IMR-90 (cell line): Measurements from ENCODE around the gene EIF1. TPM values are rescaled to one million over a fixed set of nuclear protein-coding genes. Genes with fewer than 3 reads are reported as not detected.
A peak's percentile ranks its signal among the peaks of the same experiment; 100 is the strongest.

ENCODE experiments used
- ATAC-seq: fragments of 200-7000 bp; cut with Tn5 transposase; 2 replicates; pipeline ENCODE4 v1.9.1; 2020; ENCODE audit warnings: low read depth, mild to moderate bottlenecking, moderate library complexity
- BruUV-seq: library from RNA; stranded (reverse); fragments of 400-500 nt; replicated peaks from 2 replicates; lab custom pipeline; 2021; lab: Mats Ljungman, UMichigan
- CTCF ChIA-PET: fragments of 300-600 bp; formaldehyde crosslinking; extraction: SDS; loops from one replicate; lab custom pipeline; 2021; ENCODE audit warnings: antibody characterized with exemption; lab: Yijun Ruan, JAX
- POLR2A ChIA-PET: fragments of 300-600 bp; sonication (Branson Sonifier 250); formaldehyde crosslinking; loops from one replicate; lab custom pipeline; 2022; ENCODE audit warnings: antibody characterized with exemption; ENCODE audit not compliant: unreplicated experiment; lab: Charles Lee
- DNase-seq: peaks from one replicate; pipeline ENCODE4 v3.0.0; 2013
- H2AFZ ChIP-seq: replicated peaks from 2 replicates; pipeline ENCODE3; 2013; ENCODE audit warnings: low read length, mild to moderate bottlenecking; ENCODE audit not compliant: poor library complexity
- H2AK5ac ChIP-seq: 2 replicates; pipeline ENCODE4 v1.6.1; 2013; ENCODE audit warnings: low read depth, low read length, inconsistent platforms
- H2AK9ac ChIP-seq: replicated peaks from 2 replicates; pipeline ENCODE3; 2013; ENCODE audit warnings: mild to moderate bottlenecking, low read depth, low read length, moderate library complexity; ENCODE audit not compliant: poor library complexity
- H2BK120ac ChIP-seq: 2 replicates; pipeline ENCODE4 v1.6.1; 2013; ENCODE audit warnings: low read depth, low read length, inconsistent platforms
- H2BK15ac ChIP-seq: 3 replicates; pipeline ENCODE4 v1.6.1; 2013; ENCODE audit warnings: low read depth, low read length, inconsistent platforms
- H2BK20ac ChIP-seq: 2 replicates; pipeline ENCODE4 v1.6.1; 2013; ENCODE audit warnings: low read depth, mild to moderate bottlenecking, inconsistent platforms, low read length, moderate library complexity
- H2BK5ac ChIP-seq: 2 replicates; pipeline ENCODE4 v1.6.1; 2013; ENCODE audit warnings: mild to moderate bottlenecking, low read depth, low read length, inconsistent platforms; ENCODE audit not compliant: poor library complexity, severe bottlenecking
- H3K14ac ChIP-seq: replicated peaks from 2 replicates; pipeline ENCODE4 v1.6.1; 2013; ENCODE audit warnings: low read depth, low read length, inconsistent platforms
- H3K18ac ChIP-seq: 2 replicates; pipeline ENCODE4 v1.6.1; 2013; ENCODE audit warnings: low read depth, low read length, control low read depth
- H3K23ac ChIP-seq: 2 replicates; pipeline ENCODE4 v1.6.1; 2013; ENCODE audit warnings: low read depth, low read length, inconsistent platforms
- H3K27ac ChIP-seq: 2 replicates; pipeline ENCODE4 v1.5.1; 2013; ENCODE audit warnings: mild to moderate bottlenecking, control low read depth, low read length; ENCODE audit not compliant: insufficient read depth
- H3K27me3 ChIP-seq: 2 replicates; pipeline ENCODE4 v1.6.1; 2013; ENCODE audit warnings: low read length; ENCODE audit not compliant: control insufficient read depth, insufficient read depth
- H3K36me3 ChIP-seq: 2 replicates; pipeline ENCODE4 v1.6.1; 2013; ENCODE audit warnings: low read length, mixed read lengths; ENCODE audit not compliant: control insufficient read depth, insufficient read depth
- H3K4ac ChIP-seq: 2 replicates; pipeline ENCODE4 v1.6.1; 2013; ENCODE audit warnings: low read depth, low read length, inconsistent platforms
- H3K4me1 ChIP-seq: 2 replicates; pipeline ENCODE4 v1.6.1; 2013; ENCODE audit warnings: low read length, mixed read lengths; ENCODE audit not compliant: control insufficient read depth, insufficient read depth
- H3K4me2 ChIP-seq: 2 replicates; pipeline ENCODE4 v1.6.1; 2013; ENCODE audit warnings: low read depth, mild to moderate bottlenecking, control low read depth, low read length, moderate library complexity
- H3K4me3 ChIP-seq: 2 replicates; pipeline ENCODE4 v1.5.1; 2013; ENCODE audit warnings: low read depth, mild to moderate bottlenecking, control low read depth, low read length, moderate library complexity; ENCODE audit not compliant: insufficient read depth
- H3K56ac ChIP-seq: 2 replicates; pipeline ENCODE4 v1.6.1; 2013; ENCODE audit warnings: low read length, inconsistent platforms; ENCODE audit not compliant: insufficient read depth; ENCODE audit errors: extremely low read depth
- H3K79me1 ChIP-seq, 2 experiments: 2 replicates each; pipeline ENCODE4 v1.6.1; 2013; ENCODE audit warnings: low read length in 2 of 2, inconsistent platforms in 1 of 2, low read depth in 1 of 2
- H3K9ac ChIP-seq: 2 replicates; pipeline ENCODE4 v1.6.1; 2013; ENCODE audit warnings: low read depth, low read length, control low read depth
- H3K9me1 ChIP-seq: 2 replicates; pipeline ENCODE4 v1.6.1; 2013; ENCODE audit warnings: low read length, inconsistent platforms; ENCODE audit not compliant: insufficient read depth
- H3K9me3 ChIP-seq: 2 replicates; pipeline ENCODE4 v1.6.1; 2013; ENCODE audit warnings: low read length; ENCODE audit not compliant: control insufficient read depth, insufficient read depth
- H4K20me1 ChIP-seq: 2 replicates; pipeline ENCODE4 v1.6.1; 2013; ENCODE audit warnings: low read length, inconsistent platforms; ENCODE audit not compliant: insufficient read depth
- H4K5ac ChIP-seq: 2 replicates; pipeline ENCODE4 v1.6.1; 2013; ENCODE audit warnings: mild to moderate bottlenecking, low read depth, low read length, control low read depth
- H4K8ac ChIP-seq, 2 experiments: 2 replicates each; pipeline ENCODE4 v1.6.1; 2013; ENCODE audit warnings: low read depth in 2 of 2, low read length in 2 of 2, control low read depth in 1 of 2, inconsistent platforms in 1 of 2
- H4K91ac ChIP-seq: 2 replicates; pipeline ENCODE4 v1.6.1; 2013; ENCODE audit warnings: low read depth, low read length, inconsistent platforms; ENCODE audit not compliant: insufficient read depth
- CHD1 ChIP-seq: IDR thresholded peaks from 2 replicates; pipeline ENCODE4 v1.6.1; 2012; ENCODE audit warnings: low read depth, low read length, improper control_type of control experiment
- POLR2A ChIP-seq: IDR thresholded peaks from 2 replicates; pipeline ENCODE4 v1.6.1; 2012; ENCODE audit warnings: mild to moderate bottlenecking, low read depth, low read length
- RAD21 ChIP-seq: IDR thresholded peaks from 2 replicates; pipeline ENCODE4 v1.6.1; 2012; ENCODE audit warnings: low read length, improper control_type of control experiment
- SMC3 ChIP-seq: fragments of 150-350 bp; IDR thresholded peaks from 2 replicates; pipeline ENCODE4 v1.6.1; 2016; ENCODE audit warnings: low read depth, mild to moderate bottlenecking, antibody characterized with exemption, low read length, moderate library complexity
- WGBS, 2 experiments: methylation state at CpG; one replicate each; pipeline versions ENCODE4 v1.1.5 to v1.1.7; 2013; ENCODE audit warnings: missing lambda C conversion rate in 2 of 2; ENCODE audit not compliant: insufficient read length in 1 of 2; ENCODE audit errors: extremely low coverage in 2 of 2; 5-methylcytosine and 5-hydroxymethylcytosine counted together
- dilution Hi-C: fragments of 300-500 bp; cut with HindIII; formaldehyde crosslinking; loops from one replicate; pipeline ENCODE4 v1.14.3; 2018; ENCODE audit warnings: low sequenced_read_pairs; ENCODE audit not compliant: unreplicated experiment
- in situ Hi-C: fragments of 300-500 bp; cut with MboI; formaldehyde crosslinking; loops from 3 replicates; pipeline ENCODE4 v1.14.3; 2019; ENCODE audit warnings: low sequenced_read_pairs, inconsistent platforms, mixed read lengths
- intact Hi-C: fragments of 100-400 bp; cut with micrococcal nuclease; formaldehyde crosslinking; loops from 2 replicates; pipeline ENCODE4 v1.10.0; 2022
- polyA plus RNA-seq, 3 experiments: library from polyadenylated mRNA; depleted of rRNA; stranded (reverse); fragments of >200 nt; gene quantifications; 2 replicates each; pipeline ENCODE4 v1.2.3, GENCODE V29; 2012; ENCODE audit warnings: low replicate concordance in 1 of 3
- total RNA-seq: library from RNA; depleted of rRNA; stranded (reverse); fragments of >200 nt; gene quantifications from 2 replicates; pipeline ENCODE4 v1.2.3, GENCODE V29; 2012
- TF ChIP-seq, protein P1 (sequence below): fragments of 150-350 bp; IDR thresholded peaks from 2 replicates; pipeline ENCODE4 v1.6.1; 2016; ENCODE audit warnings: low read depth, mild to moderate bottlenecking, low read length, moderate library complexity, borderline replicate concordance
- TF ChIP-seq, protein P2 (sequence below): fragments of 150-350 bp; IDR thresholded peaks from 2 replicates; pipeline ENCODE4 v1.6.1; 2017; ENCODE audit warnings: mild to moderate bottlenecking, antibody characterized with exemption, low read length, low read depth

Gene EIF1
- total and polyA plus RNA-seq, 2 of the 4 experiments (the other 2 are of a cell fraction) = 89.4 to 381 TPM

GRCh38 chr17:41705271-41705991 is 16.7 kb downstream of the EIF1 start:
- Histone ChIP-seq H2AFZ (peak overlapping the region; percentile 64), H3K14ac (peak overlapping the region; percentile 5), H3K4me2 (peak overlapping the region; percentile 56), H3K36me3 (no peaks in the 10 kb centered on the region), H3K9me3 (no peaks in the 10 kb centered on the region), H2BK15ac (no peak overlapping the region), H4K8ac (peak overlapping the region in 1 of 2 experiments; percentile 11; a peak in 1 of 4 replicates), H3K23ac (no peak overlapping the region), H2AK9ac (peak overlapping the region; percentile 31), H3K4ac (peak overlapping the region; percentile 17; the same call in 1 of the 2 replicates), H3K56ac (no peak overlapping the region), H3K4me1 (peaks cover 4% of the 10 kb centered on the region; the same call in 1 of the 2 replicates), H2AK5ac (peak overlapping the region; percentile 6), H4K91ac (no peak overlapping the region), H4K20me1 (no peaks in the 10 kb centered on the region), H4K5ac (no peak overlapping the region), H3K18ac (no peak overlapping the region), H2BK20ac (no peak overlapping the region), H3K9me1 (peaks cover 5% of the 10 kb centered on the region; the same call in 1 of the 2 replicates), H2BK5ac (no peak overlapping the region), H3K27ac (no peak overlapping the region), H2BK120ac (no peak overlapping the region), H3K79me1 (no peaks in the 10 kb centered on the region), H3K9ac (no peak overlapping the region; the same call in 1 of the 2 replicates), H3K4me3 (no peak overlapping the region), H3K27me3 (peaks cover 4% of the 10 kb centered on the region; the same call in 1 of the 2 replicates)
- intact Hi-C loops (no loop called here), in situ Hi-C loops (no loop called here), dilution Hi-C loops (no loop called here)
- BruUV-seq = no TSS peak
- TF ChIP-seq SMC3 = no peak
- no peak for TF ChIP-seq POLR2A
- TF ChIP-seq, protein P1, sequence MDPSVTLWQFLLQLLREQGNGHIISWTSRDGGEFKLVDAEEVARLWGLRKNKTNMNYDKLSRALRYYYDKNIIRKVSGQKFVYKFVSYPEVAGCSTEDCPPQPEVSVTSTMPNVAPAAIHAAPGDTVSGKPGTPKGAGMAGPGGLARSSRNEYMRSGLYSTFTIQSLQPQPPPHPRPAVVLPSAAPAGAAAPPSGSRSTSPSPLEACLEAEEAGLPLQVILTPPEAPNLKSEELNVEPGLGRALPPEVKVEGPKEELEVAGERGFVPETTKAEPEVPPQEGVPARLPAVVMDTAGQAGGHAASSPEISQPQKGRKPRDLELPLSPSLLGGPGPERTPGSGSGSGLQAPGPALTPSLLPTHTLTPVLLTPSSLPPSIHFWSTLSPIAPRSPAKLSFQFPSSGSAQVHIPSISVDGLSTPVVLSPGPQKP = no peak
- TF ChIP-seq, protein P2, sequence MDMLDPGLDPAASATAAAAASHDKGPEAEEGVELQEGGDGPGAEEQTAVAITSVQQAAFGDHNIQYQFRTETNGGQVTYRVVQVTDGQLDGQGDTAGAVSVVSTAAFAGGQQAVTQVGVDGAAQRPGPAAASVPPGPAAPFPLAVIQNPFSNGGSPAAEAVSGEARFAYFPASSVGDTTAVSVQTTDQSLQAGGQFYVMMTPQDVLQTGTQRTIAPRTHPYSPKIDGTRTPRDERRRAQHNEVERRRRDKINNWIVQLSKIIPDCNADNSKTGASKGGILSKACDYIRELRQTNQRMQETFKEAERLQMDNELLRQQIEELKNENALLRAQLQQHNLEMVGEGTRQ = no peak
- no peak for TF ChIP-seq RAD21
- no peak for TF ChIP-seq CHD1
- DNase-seq (peak; percentile 73), ATAC-seq (peak; percentile 67)
- 10% methylated on average over 4 of the region's 13 CpGs; no CpG with 5 or more reads in 1 of the 2 experiments for whole genome bisulfite sequencing, 2 experiments
- ChIA-PET POLR2A (interaction anchor here (0.6 to 1.5 kb wide), 2 partner anchors 16 to 305 kb away, joined by 4 to 5 read pairs; no protein-coding TSS in a partner anchor), CTCF (interaction anchor here (1.1 kb wide), 1 partner anchor 9 kb away, joined by 4 read pairs; no protein-coding TSS in a partner anchor)
